GM12878 (cell line): ENCODE results near the gene ABHD8. TPM values are rescaled to one million over a fixed set of nuclear protein-coding genes. Genes with fewer than 3 reads are reported as not detected.

Experiments used
- ATAC-seq: fragments of 200-7000 bp; cut with Tn5 transposase; 3 replicates; pipeline ENCODE4 v1.9.1; 2020; ENCODE audit warnings: mild to moderate bottlenecking, moderate library complexity
- BruUV-seq: library from RNA; stranded (reverse); fragments of 400-500 nt; replicated peaks from 2 replicates; lab custom pipeline; 2021; lab: Mats Ljungman, UMichigan
- CTCF ChIA-PET: fragments of 300-600 bp; sonication (Branson Sonifier 250); formaldehyde crosslinking; extraction: SDS; loops from one replicate; lab custom pipeline; 2021; ENCODE audit warnings: inconsistent platforms; lab: Yijun Ruan, JAX
- POLR2A ChIA-PET: fragments of 350-600 bp; formaldehyde crosslinking; extraction: SDS; loops from one replicate; lab custom pipeline; 2021; ENCODE audit warnings: inconsistent platforms; lab: Charles Lee
- RAD21 ChIA-PET: fragments of 300-600 bp; sonication (Branson Sonifier 250); formaldehyde crosslinking; loops from one replicate; lab custom pipeline; 2023; ENCODE audit warnings: antibody characterized with exemption; ENCODE audit not compliant: unreplicated experiment; lab: Charles Lee
- SMC1A ChIA-PET: fragments of 300-600 bp; sonication (Branson Sonifier 250); formaldehyde crosslinking; loops from one replicate; lab custom pipeline; 2023; ENCODE audit not compliant: unreplicated experiment, uncharacterized antibody; lab: Charles Lee
- DNase-seq: peaks from one replicate; pipeline ENCODE4 v3.0.0-alpha.2; 2011; ENCODE audit warnings: low read depth, low spot score
- FAIRE-seq: peaks from 3 replicates; lab custom pipeline; 2011; peaks lifted over from hg19 to GRCh38; lab: Jason Lieb, UNC
- H2AFZ ChIP-seq: 2 replicates; pipeline ENCODE4 v1.6.0; 2011; ENCODE audit warnings: low read depth, low read length, control low read depth; ENCODE audit not compliant: control insufficient read depth
- H3K27ac ChIP-seq: 2 replicates; pipeline ENCODE4 v1.5.1; 2011; ENCODE audit warnings: control low read depth; ENCODE audit not compliant: control insufficient read depth, insufficient read depth
- H3K27me3 ChIP-seq, 2 experiments: replicated peaks in 1 of 2; 2 replicates each; pipeline versions ENCODE4 v1.6.0 to v1.6.1; 2011; ENCODE audit warnings: low read length in 1 of 2; ENCODE audit not compliant: control insufficient read depth in 2 of 2, insufficient read depth in 2 of 2
- H3K36me3 ChIP-seq, 2 experiments: 2 replicates each; pipeline ENCODE4 v1.5.1; 2011; ENCODE audit warnings: low read length in 1 of 2; ENCODE audit not compliant: control insufficient read depth in 2 of 2, insufficient read depth in 2 of 2
- H3K4me1 ChIP-seq: 2 replicates; pipeline ENCODE4 v1.6.1; 2011; ENCODE audit warnings: mild to moderate bottlenecking, low read length, moderate library complexity, mixed read lengths; ENCODE audit not compliant: control insufficient read depth, insufficient read depth
- H3K4me2 ChIP-seq: 2 replicates; pipeline ENCODE4 v1.6.0; 2011; ENCODE audit warnings: control low read depth; ENCODE audit not compliant: control insufficient read depth, insufficient read depth
- H3K4me3 ChIP-seq: fragments of 200-600 bp; sonication (generic); 2 replicates; pipeline ENCODE4 v1.5.1; 2016
- H3K79me2 ChIP-seq: 2 replicates; pipeline ENCODE4 v1.6.0; 2011; ENCODE audit warnings: low read length; ENCODE audit not compliant: control insufficient read depth, insufficient read depth
- H3K9ac ChIP-seq: 2 replicates; pipeline ENCODE4 v1.8.0; 2011; ENCODE audit warnings: low read length, control low read depth, mixed read lengths; ENCODE audit not compliant: control insufficient read depth, insufficient read depth
- H3K9me3 ChIP-seq: replicated peaks from 3 replicates; pipeline ENCODE4 v1.5.1; 2011; ENCODE audit warnings: mild to moderate bottlenecking, low read length; ENCODE audit not compliant: control insufficient read depth, insufficient read depth
- H4K20me1 ChIP-seq: 2 replicates; pipeline ENCODE4 v1.6.0; 2011; ENCODE audit not compliant: control insufficient read depth, insufficient read depth
- BHLHE40 ChIP-seq, 2 experiments: fragments of 450-650 bp in 1 of 2; IDR thresholded peaks; 2 replicates each; pipeline ENCODE4 v1.6.1; 2011 to 2017; ENCODE audit warnings: low read depth in 2 of 2, borderline replicate concordance in 1 of 2, improper control_type of control experiment in 1 of 2, low read length in 1 of 2, mild to moderate bottlenecking in 1 of 2
- CHD2 ChIP-seq: IDR thresholded peaks from 2 replicates; pipeline ENCODE4 v1.6.1; 2011; ENCODE audit warnings: low read depth, low read length, improper control_type of control experiment, borderline replicate concordance
- DPF2 ChIP-seq: fragments of 450-650 bp; IDR thresholded peaks from 2 replicates; pipeline ENCODE4 v1.6.1; 2017; ENCODE audit warnings: mild to moderate bottlenecking
- FOS ChIP-seq: IDR thresholded peaks from 3 replicates; pipeline ENCODE4 v1.6.1; 2011; ENCODE audit warnings: borderline replicate concordance; ENCODE audit not compliant: insufficient read length; ENCODE audit errors: extremely low read depth
- FOXK2 ChIP-seq: fragments of 450-650 bp; IDR thresholded peaks from 2 replicates; pipeline ENCODE4 v1.6.1; 2017; ENCODE audit warnings: mild to moderate bottlenecking, moderate library complexity
- KAT2A ChIP-seq: conservative IDR thresholded peaks from 2 replicates; pipeline ENCODE4 v1.6.1; 2011; ENCODE audit warnings: low read depth, low read length; ENCODE audit not compliant: control insufficient read depth
- KLF5 ChIP-seq: fragments of 450-650 bp; IDR thresholded peaks from 2 replicates; pipeline ENCODE4 v1.6.1; 2014; ENCODE audit warnings: mild to moderate bottlenecking; ENCODE audit not compliant: partially characterized antibody
- MEF2A ChIP-seq: IDR thresholded peaks from 2 replicates; pipeline ENCODE4 v1.6.1; 2011; ENCODE audit warnings: low read depth, mild to moderate bottlenecking, low read length, moderate library complexity; ENCODE audit not compliant: insufficient read depth
- NFIC ChIP-seq: IDR thresholded peaks from 2 replicates; pipeline ENCODE4 v1.6.1; 2012; ENCODE audit warnings: low read depth, mild to moderate bottlenecking, inconsistent platforms, low read length, moderate library complexity
- POLR2A ChIP-seq: IDR thresholded peaks from 2 replicates; pipeline ENCODE4 v1.6.1; 2011; ENCODE audit warnings: low read depth, mild to moderate bottlenecking, low read length
- POU2F2 ChIP-seq: IDR thresholded peaks from 3 replicates; pipeline ENCODE4 v1.6.1; 2011; ENCODE audit warnings: low read depth, mild to moderate bottlenecking, low read length, borderline replicate concordance
- RAD51 ChIP-seq: fragments of 450-650 bp; IDR thresholded peaks from 2 replicates; pipeline ENCODE4 v1.6.1; 2016; ENCODE audit warnings: moderate library complexity, mild to moderate bottlenecking, inconsistent platforms
- SIX5 ChIP-seq: IDR thresholded peaks from 2 replicates; pipeline ENCODE4 v1.6.1; 2011; ENCODE audit warnings: mild to moderate bottlenecking, low read depth, low read length, moderate library complexity; ENCODE audit not compliant: severe bottlenecking
- SMAD5 ChIP-seq: IDR thresholded peaks from 2 replicates; pipeline ENCODE4 v1.6.1; 2016; ENCODE audit warnings: antibody characterized with exemption, low read depth
- SMC3 ChIP-seq: IDR thresholded peaks from 2 replicates; pipeline ENCODE4 v1.6.1; 2011; ENCODE audit warnings: low read length, improper control_type of control experiment, borderline replicate concordance
- ZNF207 ChIP-seq: fragments of 450-650 bp; IDR thresholded peaks from 2 replicates; pipeline ENCODE4 v1.6.1; 2014; ENCODE audit warnings: antibody characterized with exemption, mild to moderate bottlenecking, borderline replicate concordance
- WGBS: methylation state at CpG from one replicate; pipeline ENCODE4 v1.1.6; 2016; ENCODE audit warnings: low lambda C conversion rate; ENCODE audit not compliant: insufficient replicate concordance, insufficient coverage; ENCODE audit errors: missing lambda C conversion rate; 5-methylcytosine and 5-hydroxymethylcytosine counted together
- in situ Hi-C: fragments of 300-500 bp; cut with MboI; formaldehyde crosslinking; loops from 9 replicates; pipeline ENCODE4 v1.14.3; 2018; ENCODE audit warnings: mixed read lengths
- intact Hi-C: fragments of 100-400 bp; cut with micrococcal nuclease; formaldehyde crosslinking; loops from one replicate; pipeline ENCODE4 v1.14.2; 2022; ENCODE audit not compliant: unreplicated experiment
- polyA plus RNA-seq, 11 experiments: library from polyadenylated mRNA; depleted of rRNA in 4 of 11; unstranded in 6 of 11; stranded (reverse) in 5 of 11; fragments of >200 nt; fragmentation: Nextera tagmentation in 4 of 11; fragmentation: Illumina TruSeq in 1 of 11; extraction: Ambion mirVana in 4 of 11; extraction: Trizol in 1 of 11; gene quantifications; 1 replicate in 1 of 11; 2 replicates in 10 of 11; pipeline versions ENCODE4 v1.2.1 to v1.2.3, GENCODE V29; 2011 to 2016; ENCODE audit warnings: inconsistent platforms in 2 of 11, missing spikeins in 2 of 11, low read depth in 1 of 11
- total RNA-seq, 4 experiments: library from RNA; depleted of rRNA in 3 of 4; stranded (reverse); fragments of >200 nt in 3 of 4; fragmentation: Illumina TruSeq in 1 of 4; extraction: Trizol in 1 of 4; gene quantifications; 2 replicates each; pipeline versions ENCODE4 v1.2.1 to v1.2.3, GENCODE V29; 2013 to 2021
- TF ChIP-seq, protein P1 (sequence below): fragments of 450-650 bp; IDR thresholded peaks from 2 replicates; pipeline ENCODE4 v1.6.1; 2017; ENCODE audit warnings: mild to moderate bottlenecking, moderate library complexity
- TF ChIP-seq, protein P2 (sequence below): fragments of 450-650 bp; IDR thresholded peaks from 2 replicates; pipeline ENCODE4 v1.6.1; 2016; ENCODE audit warnings: mild to moderate bottlenecking, moderate library complexity, borderline replicate concordance

The ABHD8 gene
- total and polyA plus RNA-seq, 10 of the 15 experiments (the other 5 are each of a cell fraction or from before 2014, with no cell fraction given) = 0.03 to 12.5 (median 6.0) TPM

DNA sequence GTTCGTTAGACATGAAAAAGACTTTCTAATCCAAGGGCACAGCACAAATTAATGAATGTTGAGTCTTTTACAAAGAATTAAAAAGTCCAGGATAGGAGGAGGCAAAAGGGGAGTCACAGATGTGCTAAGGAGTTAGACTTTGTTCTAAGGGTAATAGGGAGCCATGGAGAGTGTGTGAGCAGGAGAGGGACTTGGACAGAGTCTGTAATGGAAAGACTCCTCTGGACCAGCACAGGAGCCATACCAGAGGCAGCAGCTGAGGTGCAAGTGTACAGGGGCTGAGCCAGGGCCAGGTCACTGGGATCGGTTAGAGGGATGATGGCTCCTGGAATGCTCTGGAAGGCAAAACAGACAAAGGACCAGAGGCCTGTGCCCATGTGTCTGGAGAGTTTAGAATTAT is 44.7 kb upstream of the ABHD8 start:
- no peak overlapping the region for H3K27ac ChIP-seq
- ATAC-seq (no peak), DNase-seq (no peak), FAIRE-seq (peak; percentile 52)
- peaks cover 19% of the 10 kb centered on the region for H3K4me1 ChIP-seq
- no peaks in the 10 kb centered on the region for H3K27me3 ChIP-seq
- H2AFZ ChIP-seq = peak overlapping the region; percentile 28; the same call in 1 of the 2 replicates
- ChIA-PET POLR2A (interaction anchor here (0.5 to 0.7 kb wide), 2 partner anchors 38 to 626 kb away, joined by 3 to 8 read pairs; no protein-coding TSS in a partner anchor), RAD21 (interaction anchor here (4.6 kb wide), 1 partner anchor 38 kb away, joined by 32 read pairs; no protein-coding TSS in a partner anchor), SMC1A (interaction anchor here (1.2 to 6.6 kb wide), 4 partner anchors 32 to 59 kb away, joined by 3 to 69 read pairs (median 3); no protein-coding TSS in a partner anchor), CTCF (interaction anchor here (1.1 to 9.2 kb wide), 8 partner anchors 9 to 118 kb away, joined by 3 to 170 read pairs (median 6); partner anchors contain the start of gene CCDC194)
- H3K9ac ChIP-seq = no peak overlapping the region
- no peaks in the 10 kb centered on the region for H3K79me2 ChIP-seq
- in situ Hi-C loops = loop anchor here (5.0 kb wide), 2 partner anchors 39 to 119 kb away; no protein-coding TSS in a partner anchor
- WGBS = 45% methylated on average over 2 of the region's 2 CpGs
- intact Hi-C loops = no loop called here
- H3K4me2 ChIP-seq = no peak overlapping the region
- no peaks in the 10 kb centered on the region for H3K36me3 ChIP-seq
- BruUV-seq = no TSS peak
- no peak overlapping the region for H3K4me3 ChIP-seq
- no peaks in the 10 kb centered on the region for H4K20me1 ChIP-seq
- no peaks in the 10 kb centered on the region for H3K9me3 ChIP-seq
- no peak for TF ChIP-seq POLR2A
- TF ChIP-seq FOXK2 = no peak
- no peak for TF ChIP-seq SMAD5
- TF ChIP-seq POU2F2 = no peak
- TF ChIP-seq, protein P1, sequence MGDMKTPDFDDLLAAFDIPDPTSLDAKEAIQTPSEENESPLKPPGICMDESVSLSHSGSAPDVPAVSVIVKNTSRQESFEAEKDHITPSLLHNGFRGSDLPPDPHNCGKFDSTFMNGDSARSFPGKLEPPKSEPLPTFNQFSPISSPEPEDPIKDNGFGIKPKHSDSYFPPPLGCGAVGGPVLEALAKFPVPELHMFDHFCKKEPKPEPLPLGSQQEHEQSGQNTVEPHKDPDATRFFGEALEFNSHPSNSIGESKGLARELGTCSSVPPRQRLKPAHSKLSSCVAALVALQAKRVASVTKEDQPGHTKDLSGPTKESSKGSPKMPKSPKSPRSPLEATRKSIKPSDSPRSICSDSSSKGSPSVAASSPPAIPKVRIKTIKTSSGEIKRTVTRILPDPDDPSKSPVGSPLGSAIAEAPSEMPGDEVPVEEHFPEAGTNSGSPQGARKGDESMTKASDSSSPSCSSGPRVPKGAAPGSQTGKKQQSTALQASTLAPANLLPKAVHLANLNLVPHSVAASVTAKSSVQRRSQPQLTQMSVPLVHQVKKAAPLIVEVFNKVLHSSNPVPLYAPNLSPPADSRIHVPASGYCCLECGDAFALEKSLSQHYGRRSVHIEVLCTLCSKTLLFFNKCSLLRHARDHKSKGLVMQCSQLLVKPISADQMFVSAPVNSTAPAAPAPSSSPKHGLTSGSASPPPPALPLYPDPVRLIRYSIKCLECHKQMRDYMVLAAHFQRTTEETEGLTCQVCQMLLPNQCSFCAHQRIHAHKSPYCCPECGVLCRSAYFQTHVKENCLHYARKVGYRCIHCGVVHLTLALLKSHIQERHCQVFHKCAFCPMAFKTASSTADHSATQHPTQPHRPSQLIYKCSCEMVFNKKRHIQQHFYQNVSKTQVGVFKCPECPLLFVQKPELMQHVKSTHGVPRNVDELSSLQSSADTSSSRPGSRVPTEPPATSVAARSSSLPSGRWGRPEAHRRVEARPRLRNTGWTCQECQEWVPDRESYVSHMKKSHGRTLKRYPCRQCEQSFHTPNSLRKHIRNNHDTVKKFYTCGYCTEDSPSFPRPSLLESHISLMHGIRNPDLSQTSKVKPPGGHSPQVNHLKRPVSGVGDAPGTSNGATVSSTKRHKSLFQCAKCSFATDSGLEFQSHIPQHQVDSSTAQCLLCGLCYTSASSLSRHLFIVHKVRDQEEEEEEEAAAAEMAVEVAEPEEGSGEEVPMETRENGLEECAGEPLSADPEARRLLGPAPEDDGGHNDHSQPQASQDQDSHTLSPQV = no peak
- no peak for TF ChIP-seq DPF2
- TF ChIP-seq CHD2 = no peak
- no peak for TF ChIP-seq FOS
- TF ChIP-seq SIX5 = no peak
- TF ChIP-seq NFIC = no peak
- TF ChIP-seq MEF2A = no peak
- no peak for TF ChIP-seq KAT2A
- TF ChIP-seq SMC3 = no peak
- no peak for TF ChIP-seq ZNF207
- TF ChIP-seq BHLHE40 (IDR thresholded peaks at IDR 0.05; ENCODE audit: borderline replicate concordance in 1 of 2, low read depth in 2 of 2, low read length in 1 of 2) = no peak
- TF ChIP-seq, protein P2, sequence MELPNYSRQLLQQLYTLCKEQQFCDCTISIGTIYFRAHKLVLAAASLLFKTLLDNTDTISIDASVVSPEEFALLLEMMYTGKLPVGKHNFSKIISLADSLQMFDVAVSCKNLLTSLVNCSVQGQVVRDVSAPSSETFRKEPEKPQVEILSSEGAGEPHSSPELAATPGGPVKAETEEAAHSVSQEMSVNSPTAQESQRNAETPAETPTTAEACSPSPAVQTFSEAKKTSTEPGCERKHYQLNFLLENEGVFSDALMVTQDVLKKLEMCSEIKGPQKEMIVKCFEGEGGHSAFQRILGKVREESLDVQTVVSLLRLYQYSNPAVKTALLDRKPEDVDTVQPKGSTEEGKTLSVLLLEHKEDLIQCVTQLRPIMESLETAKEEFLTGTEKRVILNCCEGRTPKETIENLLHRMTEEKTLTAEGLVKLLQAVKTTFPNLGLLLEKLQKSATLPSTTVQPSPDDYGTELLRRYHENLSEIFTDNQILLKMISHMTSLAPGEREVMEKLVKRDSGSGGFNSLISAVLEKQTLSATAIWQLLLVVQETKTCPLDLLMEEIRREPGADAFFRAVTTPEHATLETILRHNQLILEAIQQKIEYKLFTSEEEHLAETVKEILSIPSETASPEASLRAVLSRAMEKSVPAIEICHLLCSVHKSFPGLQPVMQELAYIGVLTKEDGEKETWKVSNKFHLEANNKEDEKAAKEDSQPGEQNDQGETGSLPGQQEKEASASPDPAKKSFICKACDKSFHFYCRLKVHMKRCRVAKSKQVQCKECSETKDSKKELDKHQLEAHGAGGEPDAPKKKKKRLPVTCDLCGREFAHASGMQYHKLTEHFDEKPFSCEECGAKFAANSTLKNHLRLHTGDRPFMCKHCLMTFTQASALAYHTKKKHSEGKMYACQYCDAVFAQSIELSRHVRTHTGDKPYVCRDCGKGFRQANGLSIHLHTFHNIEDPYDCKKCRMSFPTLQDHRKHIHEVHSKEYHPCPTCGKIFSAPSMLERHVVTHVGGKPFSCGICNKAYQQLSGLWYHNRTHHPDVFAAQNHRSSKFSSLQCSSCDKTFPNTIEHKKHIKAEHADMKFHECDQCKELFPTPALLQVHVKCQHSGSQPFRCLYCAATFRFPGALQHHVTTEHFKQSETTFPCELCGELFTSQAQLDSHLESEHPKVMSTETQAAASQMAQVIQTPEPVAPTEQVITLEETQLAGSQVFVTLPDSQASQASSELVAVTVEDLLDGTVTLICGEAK = no peak
- no peak for TF ChIP-seq KLF5
- no peak for TF ChIP-seq RAD51
